Stimulated activated CD8-positive, alpha-beta memory T cell treated with anti-CD3 and anti-CD28 coated beads, Interleukin-15, amount 100 ng/mL, for 4 hours (primary cell): ENCODE results near the gene BIRC3.

Experiments used
- DNase-seq, 2 donors: peaks; one replicate each; pipeline ENCODE4 v3.0.0-alpha.2; 2020; ENCODE audit warnings: low read depth in 2 of 2

The BIRC3 gene

GRCh38 chr11:102317099-102317767 lies at the start of gene BIRC3:
TSS of gene BIRC3 (plus strand) at chr11:102317484. CDS start at chr11:102324510, 7,026 bp downstream.
- peak; percentile 79 to 92 for DNase-seq

GRCh38 chr11:102267609-102268008 lies 49.7 kb upstream of the BIRC3 start:
- no peak for DNase-seq

DNA sequence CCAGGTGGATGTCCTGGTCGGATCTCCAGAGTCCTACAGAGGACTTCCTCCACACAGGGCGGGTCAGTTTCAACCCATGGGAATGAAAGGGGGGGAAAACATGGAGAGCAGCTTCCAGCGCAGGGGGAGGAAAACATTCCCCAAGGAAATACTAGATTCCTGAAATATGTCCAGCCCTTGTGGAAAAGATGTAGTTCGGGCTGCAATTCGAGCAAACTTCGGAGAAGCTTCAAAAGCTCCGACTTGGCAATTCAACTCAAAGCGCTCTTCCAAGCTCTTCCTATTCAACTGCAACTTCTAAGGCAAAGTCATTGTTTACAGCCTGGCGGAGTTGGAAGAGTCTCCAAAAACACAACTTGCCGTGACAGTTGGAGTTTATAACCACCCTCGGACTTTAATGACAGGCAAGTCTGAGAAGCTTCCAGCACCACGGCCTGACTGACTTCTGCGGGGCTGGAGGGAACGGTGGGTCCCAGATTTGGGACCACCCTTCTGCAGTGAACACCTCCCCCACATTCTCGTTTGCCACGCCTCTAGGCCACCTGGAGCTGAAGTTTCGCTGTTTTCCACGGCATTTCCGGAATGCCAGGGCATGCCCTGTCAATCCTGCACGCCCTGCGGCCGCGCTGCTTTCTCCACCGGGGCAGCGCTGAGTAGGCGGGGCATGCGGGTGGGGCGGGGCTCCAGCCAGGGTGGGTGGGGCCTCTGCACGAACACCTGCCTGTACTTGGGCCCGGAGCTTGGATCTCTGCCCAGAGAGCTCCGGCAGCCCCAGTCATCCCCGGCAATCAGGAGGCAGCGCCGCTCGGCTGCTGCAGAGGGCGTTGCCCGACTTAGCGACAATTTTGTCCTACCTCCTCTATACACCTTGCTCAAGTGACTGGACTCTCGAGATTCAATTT lies 49.0 kb upstream of the BIRC3 start:
- DNase-seq: peak; percentile 41 to 51

- DNase-seq: no peak
Measured at GRCh38 chr11:102268985-102269470, 48.3 kb upstream of the BIRC3 start.

GRCh38 chr11:102269927-102270326 lies 47.4 kb upstream of the BIRC3 start:
- DNase-seq: no peak

DNA sequence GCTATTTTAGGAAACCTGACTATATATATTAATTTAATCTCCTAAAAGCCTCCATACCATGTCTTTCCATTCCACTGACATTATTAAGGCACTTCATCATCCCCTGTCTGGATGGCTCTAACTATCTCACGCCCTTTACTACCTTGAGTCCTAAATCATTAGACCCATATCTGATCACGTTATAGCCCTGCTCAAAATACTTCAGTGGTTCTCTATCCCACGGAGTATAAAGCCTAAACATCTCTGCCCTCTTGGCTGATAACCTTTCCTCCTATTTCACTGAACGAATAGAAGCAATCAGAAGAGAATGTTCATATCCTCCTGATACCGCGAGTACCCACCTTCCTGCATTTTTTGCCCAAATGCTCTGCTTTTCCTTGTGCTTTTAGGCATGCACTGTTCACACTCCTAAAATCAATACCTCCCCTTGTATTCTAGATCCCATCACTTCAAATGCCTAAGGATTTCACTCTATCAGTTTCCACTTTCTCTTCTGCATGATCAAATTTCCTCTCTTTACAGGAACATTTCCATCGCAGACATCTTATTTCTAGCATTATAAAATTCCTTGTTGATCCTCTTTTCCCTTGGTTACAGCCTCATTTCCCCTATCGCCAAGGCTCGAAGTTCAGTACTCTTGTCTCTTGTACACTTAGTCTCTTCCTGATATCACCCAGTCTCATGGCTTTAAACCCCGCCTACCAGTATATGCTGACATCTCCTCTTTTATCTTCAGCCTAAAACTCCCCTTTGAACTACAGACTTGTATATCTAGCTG lies 45.0 kb upstream of the BIRC3 start:
- no peak for DNase-seq

DNA sequence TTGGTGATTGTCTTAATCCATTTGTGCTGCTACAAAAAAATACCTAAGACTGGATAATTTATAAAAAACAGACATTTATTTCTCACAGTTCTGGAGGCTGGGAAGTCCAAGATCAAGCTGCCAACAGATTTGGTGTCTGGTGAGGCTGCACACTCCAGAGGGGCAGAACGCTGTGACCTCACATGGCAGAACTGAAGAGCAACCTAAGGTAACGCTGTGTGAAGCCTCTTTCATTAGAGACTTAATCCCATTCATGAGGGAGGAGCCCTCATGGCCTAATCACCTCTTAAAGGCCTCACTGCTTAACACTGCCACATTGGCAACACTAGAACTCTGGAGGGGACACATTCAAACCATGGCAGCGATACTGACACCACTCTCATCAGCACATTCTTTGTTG lies 42.7 kb upstream of the BIRC3 start:
- no peak for DNase-seq

GRCh38 chr11:102276362-102276761 lies 40.9 kb upstream of the BIRC3 start:
- no peak for DNase-seq

GRCh38 chr11:102276783-102277182 lies 40.5 kb upstream of the BIRC3 start:
- DNase-seq: no peak

GRCh38 chr11:102279641-102280170 lies 37.6 kb upstream of the BIRC3 start:
- DNase-seq: no peak

GRCh38 chr11:102280245-102280833 lies 36.9 kb upstream of the BIRC3 start:
- no peak for DNase-seq

DNA sequence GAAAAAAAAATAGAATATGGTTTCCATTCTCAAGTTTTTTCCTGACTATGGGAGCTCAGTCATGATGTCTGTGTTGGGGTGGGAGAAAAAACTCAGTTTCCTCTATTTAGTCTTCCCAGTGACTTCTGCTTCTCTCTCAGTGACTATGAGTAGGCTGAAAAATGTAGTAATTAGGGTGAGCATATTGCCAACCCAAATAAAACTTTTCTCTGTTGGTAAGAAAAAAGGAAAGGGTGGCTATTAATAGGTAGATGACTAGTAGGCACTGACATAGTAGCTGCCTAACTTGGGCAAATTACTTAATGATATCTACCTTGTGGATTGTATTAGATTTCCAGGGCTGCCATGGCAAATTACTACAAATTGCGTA lies 34.2 kb upstream of the BIRC3 start:
- no peak for DNase-seq

DNA sequence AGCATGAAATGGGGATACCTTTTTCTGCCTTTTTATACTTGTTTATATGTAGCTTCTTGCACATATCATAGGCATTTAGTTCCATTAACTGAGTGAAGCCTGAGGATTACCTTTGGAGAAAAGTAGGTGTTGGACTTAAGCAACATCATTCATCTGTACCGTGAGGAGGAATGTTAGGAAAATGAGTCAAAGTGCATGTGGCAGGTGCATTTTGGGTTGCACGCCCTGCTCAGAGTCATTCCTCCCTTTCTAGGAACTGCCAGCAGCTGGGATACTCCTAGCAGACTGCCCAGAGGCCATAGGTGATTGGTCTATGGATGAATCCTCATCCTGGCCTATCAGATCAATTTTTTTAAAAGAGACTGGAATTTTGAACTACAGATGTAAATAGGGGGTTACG lies 33.3 kb upstream of the BIRC3 start:
- DNase-seq: no peak

DNA sequence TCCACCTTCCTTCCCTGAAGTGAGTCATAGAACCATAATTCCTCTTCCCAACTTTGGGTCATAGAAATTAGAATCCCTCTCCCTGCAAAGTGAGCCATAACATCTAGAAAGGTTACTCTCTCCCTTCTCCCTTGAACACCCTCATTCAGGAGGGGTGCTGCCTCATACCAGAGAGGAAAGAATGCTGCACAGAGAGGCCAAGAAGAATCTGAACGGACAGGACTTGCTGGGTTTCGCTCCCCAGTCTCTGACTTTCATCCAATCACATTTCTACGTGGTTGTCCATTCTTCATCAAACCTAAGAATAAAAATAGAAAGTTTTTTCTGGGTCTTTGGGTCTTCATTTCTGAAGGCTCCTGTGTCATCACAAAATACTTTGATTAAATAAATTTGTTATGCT lies 31.0 kb upstream of the BIRC3 start:
- DNase-seq: no peak

GRCh38 chr11:102287964-102288724 lies 29.1 kb upstream of the BIRC3 start:
- DNase-seq: no peak

DNA sequence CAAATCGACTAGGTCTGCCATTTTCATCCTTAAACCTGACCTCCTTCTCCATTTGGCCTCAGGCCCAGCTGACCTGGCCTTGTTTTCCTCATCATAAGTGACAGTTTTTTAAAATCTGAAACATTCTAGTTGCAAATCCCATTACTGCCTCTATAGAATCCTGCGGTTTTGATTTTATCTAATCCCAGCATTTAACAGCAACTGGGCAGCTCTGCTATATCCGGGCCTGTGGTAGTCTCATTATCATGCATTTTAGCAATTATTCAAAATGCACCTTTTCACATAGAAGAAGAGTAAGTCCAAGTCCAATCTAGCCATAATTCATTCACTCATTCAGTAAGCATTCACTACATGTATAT lies 28.6 kb upstream of the BIRC3 start:
- no peak for DNase-seq

DNA sequence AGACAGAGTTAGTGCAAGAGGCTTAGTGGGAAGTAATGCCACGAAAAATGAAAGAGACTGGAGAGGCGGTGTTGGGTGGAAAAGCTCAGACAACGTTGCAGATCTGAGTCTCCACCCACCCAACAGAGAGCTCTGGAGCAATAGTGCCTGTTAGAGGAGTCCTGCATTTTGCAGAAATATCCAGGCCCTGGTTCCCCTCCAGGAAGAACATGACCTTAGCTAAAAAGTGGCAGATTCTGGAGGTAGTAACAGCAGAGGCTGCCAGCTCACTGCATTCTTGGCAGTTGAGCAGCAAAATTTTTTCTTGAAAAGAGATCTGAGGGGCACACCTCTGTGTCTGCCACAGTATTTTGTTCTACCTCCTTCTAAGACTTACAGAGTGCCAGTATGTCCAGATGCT lies 27.7 kb upstream of the BIRC3 start:
- no peak for DNase-seq

GRCh38 chr11:102291831-102292230 lies 25.5 kb upstream of the BIRC3 start:
- DNase-seq: no peak

GRCh38 chr11:102292933-102293332 lies 24.4 kb upstream of the BIRC3 start:
- DNase-seq: no peak

DNA sequence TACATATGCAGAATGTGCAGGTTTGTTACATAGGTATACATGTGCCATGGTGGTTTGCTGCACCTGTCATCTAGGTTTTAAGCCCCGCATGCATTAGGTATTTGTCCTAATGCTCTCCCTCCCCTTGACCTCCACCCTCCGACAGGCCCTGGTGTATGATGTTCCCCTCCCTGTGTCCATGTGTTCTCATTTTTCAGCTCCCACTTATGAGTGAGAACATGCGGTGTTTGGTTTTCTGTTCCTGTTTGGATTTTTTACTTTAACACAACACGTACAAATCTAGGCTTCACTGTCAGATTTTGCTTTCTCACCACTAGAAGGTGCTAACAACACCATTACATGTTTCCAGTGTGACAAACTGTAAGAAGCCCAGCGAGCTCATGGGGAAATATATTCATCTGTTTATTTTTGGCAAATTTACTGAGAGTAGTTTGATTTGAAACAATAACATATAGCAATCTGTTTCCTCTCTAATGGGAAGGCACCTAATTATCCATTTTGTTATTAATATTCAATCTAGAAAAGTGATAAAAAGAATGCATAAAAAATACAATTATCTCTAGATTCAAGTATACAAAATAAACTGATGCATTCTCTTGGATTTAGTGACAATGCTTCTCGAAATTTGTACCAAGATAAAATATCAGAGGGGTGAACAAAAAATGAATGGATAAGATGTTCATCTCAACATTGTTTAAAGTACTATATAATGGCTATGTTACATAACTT lies 23.2 kb upstream of the BIRC3 start:
- no peak for DNase-seq
